Neural progenitor cell (in vitro differentiated cells): ENCODE results near the gene SCD. TPM values are rescaled to one million over a fixed set of nuclear protein-coding genes. Genes with fewer than 3 reads are reported as not detected.

Experiments
- DNase-seq: peaks from one replicate; pipeline ENCODE4 v3.0.0-alpha.2; 2016; ENCODE audit warnings: low spot score
- H2AFZ ChIP-seq: fragments of 200-600 bp; sonication (generic); replicated peaks from 2 replicates; pipeline ENCODE4 v1.6.1; 2016; ENCODE audit warnings: antibody characterized with exemption
- H3F3A ChIP-seq: fragments of 200-600 bp; sonication (generic); 2 replicates; pipeline ENCODE4 v1.6.1; 2016; ENCODE audit warnings: antibody characterized with exemption, low read depth
- H3K27ac ChIP-seq: fragments of 200-600 bp; sonication (generic); 2 replicates; pipeline ENCODE4 v1.5.1; 2016; ENCODE audit warnings: mild to moderate bottlenecking
- H3K27me3 ChIP-seq: fragments of 200-600 bp; sonication (generic); 2 replicates; pipeline ENCODE4 v1.6.1; 2016; ENCODE audit warnings: mild to moderate bottlenecking, moderate library complexity
- H3K36me3 ChIP-seq: fragments of 200-600 bp; sonication (generic); 2 replicates; pipeline ENCODE4 v1.5.1; 2016
- H3K4me1 ChIP-seq: fragments of 200-600 bp; sonication (generic); 2 replicates; pipeline ENCODE4 v1.6.1; 2016; ENCODE audit warnings: mixed run types
- H3K4me2 ChIP-seq: fragments of 200-600 bp; sonication (generic); 2 replicates; pipeline ENCODE4 v1.6.1; 2016
- H3K4me3 ChIP-seq: fragments of 200-600 bp; sonication (generic); 2 replicates; pipeline ENCODE4 v1.5.1; 2016
- H3K79me2 ChIP-seq: fragments of 200-600 bp; sonication (generic); 2 replicates; pipeline ENCODE4 v1.6.1; 2016; ENCODE audit warnings: low read depth
- H3K9ac ChIP-seq: fragments of 200-600 bp; sonication (generic); 2 replicates; pipeline ENCODE4 v1.6.1; 2016
- H3K9me3 ChIP-seq: fragments of 200-600 bp; sonication (generic); 2 replicates; pipeline ENCODE4 v1.5.1; 2016; ENCODE audit warnings: low read depth
- H4K20me1 ChIP-seq: fragments of 200-600 bp; sonication (generic); 2 replicates; pipeline ENCODE4 v1.6.1; 2016; ENCODE audit warnings: low read depth
- H3K27ac Mint-ChIP-seq: 3 replicates; pipeline ENCODE4 v1.8.0; 2021; ENCODE audit warnings: mixed read lengths
- H3K27me3 Mint-ChIP-seq: 2 replicates; pipeline ENCODE4 v1.8.0; 2022; ENCODE audit warnings: low read depth, mild to moderate bottlenecking, inconsistent platforms, moderate library complexity, mixed read lengths; ENCODE audit not compliant: insufficient read depth
- H3K36me3 Mint-ChIP-seq: 3 replicates; pipeline ENCODE4 v1.8.0; 2021; ENCODE audit warnings: mixed read lengths
- H3K4me1 Mint-ChIP-seq: 3 replicates; pipeline ENCODE4 v1.8.0; 2021; ENCODE audit warnings: mixed read lengths
- H3K4me3 Mint-ChIP-seq: 3 replicates; pipeline ENCODE4 v1.8.0; 2021; ENCODE audit warnings: mild to moderate bottlenecking, moderate library complexity, mixed read lengths
- H3K9me3 Mint-ChIP-seq: 3 replicates; pipeline ENCODE4 v1.8.0; 2020; ENCODE audit warnings: mixed read lengths
- CTCF ChIP-seq: fragments of 200-600 bp; sonication (generic); IDR thresholded peaks from 2 replicates; pipeline ENCODE4 v1.5.1; 2017; ENCODE audit warnings: antibody characterized with exemption, mild to moderate bottlenecking
- EZH2 ChIP-seq: fragments of 200-600 bp; sonication (generic); IDR thresholded peaks from 2 replicates; pipeline ENCODE4 v1.6.1; 2017; ENCODE audit warnings: antibody characterized with exemption, mild to moderate bottlenecking, moderate library complexity
- EZH2phosphoT487 ChIP-seq: fragments of 200-600 bp; sonication (generic); IDR thresholded peaks from 2 replicates; pipeline ENCODE4 v1.6.1; 2017; ENCODE audit warnings: antibody characterized with exemption
- total RNA-seq: library from RNA; depleted of rRNA; stranded (reverse); fragments of >200 nt; gene quantifications from 2 replicates; pipeline ENCODE4 v1.2.3, GENCODE V29; 2015; ENCODE audit warnings: low replicate concordance

Gene SCD
- total RNA-seq, 1 donor from 2014 or later: 468 TPM

- peak overlapping the region; percentile 28 for H3K9ac ChIP-seq
- peaks cover 31% of the 10 kb centered on the region for H3F3A ChIP-seq
- DNase-seq: no peak
- Mint-ChIP-seq H3K27ac (peak overlapping the region; percentile 91), H3K27me3 (peaks cover 7% of the 10 kb centered on the region), H3K9me3 (no peaks in the 10 kb centered on the region), H3K4me1 (peaks cover 62% of the 10 kb centered on the region), H3K36me3 (peaks cover 66% of the 10 kb centered on the region), H3K4me3 (peak overlapping the region; percentile 100)
- peaks cover 45% of the 10 kb centered on the region for H3K4me1 ChIP-seq
- H2AFZ ChIP-seq: no peak overlapping the region
- H3K27ac ChIP-seq: no peak overlapping the region
- peak overlapping the region; percentile 92 for H3K4me2 ChIP-seq
- TF ChIP-seq CTCF (no peak), EZH2 (no peak), EZH2phosphoT487 (no peak)
- H3K27me3 ChIP-seq: no peaks in the 10 kb centered on the region
- peaks cover 98% of the 10 kb centered on the region for H3K79me2 ChIP-seq
- peaks cover 21% of the 10 kb centered on the region for H3K36me3 ChIP-seq
- H4K20me1 ChIP-seq: peaks cover 74% of the 10 kb centered on the region
- peak overlapping the region; percentile 84 for H3K4me3 ChIP-seq
- H3K9me3 ChIP-seq: no peaks in the 10 kb centered on the region
Observed at GRCh38 chr10:100349672-100350071, 2.6 kb downstream of the SCD start.

- peaks cover 29% of the 10 kb centered on the region for H3F3A ChIP-seq
- TF ChIP-seq CTCF (no peak), EZH2 (no peak), EZH2phosphoT487 (no peak)
- no peaks in the 10 kb centered on the region for H3K27me3 ChIP-seq
- no peak overlapping the region for H2AFZ ChIP-seq
- Mint-ChIP-seq H3K9me3 (no peaks in the 10 kb centered on the region), H3K27ac (peak overlapping the region; percentile 64), H3K4me3 (peak overlapping the region; percentile 100), H3K27me3 (peaks cover 4% of the 10 kb centered on the region), H3K4me1 (peaks cover 58% of the 10 kb centered on the region), H3K36me3 (peaks cover 79% of the 10 kb centered on the region)
- H3K4me1 ChIP-seq: peaks cover 38% of the 10 kb centered on the region
- peak overlapping the region; percentile 92 for H3K4me2 ChIP-seq
- no peak for DNase-seq
- peak overlapping the region; percentile 23 for H3K27ac ChIP-seq
- peak overlapping the region; percentile 28 for H3K9ac ChIP-seq
- H3K36me3 ChIP-seq: peaks cover 21% of the 10 kb centered on the region
- H3K79me2 ChIP-seq: peaks cover 99% of the 10 kb centered on the region
- peak overlapping the region; percentile 84 for H3K4me3 ChIP-seq
- peaks cover 87% of the 10 kb centered on the region for H4K20me1 ChIP-seq
- H3K9me3 ChIP-seq: no peaks in the 10 kb centered on the region
Observed at GRCh38 chr10:100350914-100351485, 4.0 kb downstream of the SCD start.

GRCh38 chr10:100353770-100354485, 6.9 kb downstream of the SCD start:
- peaks cover 95% of the 10 kb centered on the region for H4K20me1 ChIP-seq

More at GRCh38 chr10:100353770-100354485, 6.9 kb downstream of the SCD start:
- no peak overlapping the region for H2AFZ ChIP-seq
- peak overlapping the region; percentile 58 for H3K27ac Mint-ChIP-seq
- H3F3A ChIP-seq: peaks cover 39% of the 10 kb centered on the region
- H3K4me2 ChIP-seq: no peak overlapping the region
- H3K27ac ChIP-seq: peak overlapping the region; percentile 1
- H3K27me3 Mint-ChIP-seq: peaks cover 4% of the 10 kb centered on the region
- H3K9me3 ChIP-seq: no peaks in the 10 kb centered on the region
- no peaks in the 10 kb centered on the region for H3K27me3 ChIP-seq
- peaks cover 36% of the 10 kb centered on the region for H3K4me1 ChIP-seq
- peaks cover 95% of the 10 kb centered on the region for H3K79me2 ChIP-seq
- H3K36me3 ChIP-seq: peaks cover 35% of the 10 kb centered on the region
- no peak overlapping the region for H3K9ac ChIP-seq
- H3K36me3 Mint-ChIP-seq: peaks cover 82% of the 10 kb centered on the region
- TF ChIP-seq CTCF (no peak), EZH2 (no peak), EZH2phosphoT487 (no peak)
- H3K4me1 Mint-ChIP-seq: peaks cover 53% of the 10 kb centered on the region
- DNase-seq: no peak
- no peak overlapping the region for H3K4me3 Mint-ChIP-seq
- H3K4me3 ChIP-seq: no peak overlapping the region
- H3K9me3 Mint-ChIP-seq: no peaks in the 10 kb centered on the region
